Left ventricle myocardium inferior (tissue), 1 donor: ENCODE data around the gene ELMO1. TPM values are rescaled to one million over a fixed set of nuclear protein-coding genes. Genes with fewer than 3 reads are reported as not detected.

Experiments used
- DNase-seq: peaks from one replicate; pipeline ENCODE4 v3.0.0-alpha.2; 2020
- H3K27ac ChIP-seq: fragments of 200-600 bp; replicated peaks from 2 replicates; pipeline ENCODE4 v1.8.0; 2021
- H3K27me3 ChIP-seq: fragments of 200-600 bp; 2 replicates; pipeline ENCODE4 v1.8.0; 2021; ENCODE audit warnings: low read depth
- H3K36me3 ChIP-seq: fragments of 200-600 bp; 2 replicates; pipeline ENCODE4 v1.8.0; 2021
- H3K4me1 ChIP-seq: fragments of 200-600 bp; 2 replicates; pipeline ENCODE4 v1.8.0; 2021
- H3K4me3 ChIP-seq: fragments of 200-600 bp; 2 replicates; pipeline ENCODE4 v1.8.0; 2021; ENCODE audit warnings: mild to moderate bottlenecking, moderate library complexity
- H3K9me3 ChIP-seq: fragments of 200-600 bp; replicated peaks from 2 replicates; pipeline ENCODE4 v1.8.0; 2021
- intact Hi-C: fragments of 100-400 bp; cut with micrococcal nuclease; formaldehyde crosslinking; loops from one replicate; pipeline ENCODE4 v1.11.0; 2022
- total RNA-seq: library from RNA; stranded (reverse); fragmentation: NEBNext Ultra II Directional; extraction: Animal tissue kit (Norgen Biotek cat#: 25700); gene quantifications from one replicate; pipeline ENCODE4 v1.2.1, GENCODE V29; 2021
- TF ChIP-seq, protein P1 (sequence below): fragments of 200-600 bp; IDR thresholded peaks from 2 replicates; pipeline ENCODE4 v1.8.0; 2021; ENCODE audit warnings: antibody characterized with exemption, mild to moderate bottlenecking, borderline replicate concordance
- donor health status: DM: no; HTN: yes; CAD: no; lungs with severe emphysema.

Gene ELMO1
- total RNA-seq, 1 donor from 2014 or later, result 10.0 TPM

- H3K27ac ChIP-seq, result no peak overlapping the region
- H3K27me3 ChIP-seq, result no peaks in the 10 kb centered on the region
- H3K36me3 ChIP-seq, result peaks cover 16% of the 10 kb centered on the region
- peaks cover 14% of the 10 kb centered on the region for H3K4me1 ChIP-seq
- no peak overlapping the region for H3K4me3 ChIP-seq
- H3K9me3 ChIP-seq, result no peaks in the 10 kb centered on the region
- DNase-seq, result no peak
- TF ChIP-seq, protein P1, sequence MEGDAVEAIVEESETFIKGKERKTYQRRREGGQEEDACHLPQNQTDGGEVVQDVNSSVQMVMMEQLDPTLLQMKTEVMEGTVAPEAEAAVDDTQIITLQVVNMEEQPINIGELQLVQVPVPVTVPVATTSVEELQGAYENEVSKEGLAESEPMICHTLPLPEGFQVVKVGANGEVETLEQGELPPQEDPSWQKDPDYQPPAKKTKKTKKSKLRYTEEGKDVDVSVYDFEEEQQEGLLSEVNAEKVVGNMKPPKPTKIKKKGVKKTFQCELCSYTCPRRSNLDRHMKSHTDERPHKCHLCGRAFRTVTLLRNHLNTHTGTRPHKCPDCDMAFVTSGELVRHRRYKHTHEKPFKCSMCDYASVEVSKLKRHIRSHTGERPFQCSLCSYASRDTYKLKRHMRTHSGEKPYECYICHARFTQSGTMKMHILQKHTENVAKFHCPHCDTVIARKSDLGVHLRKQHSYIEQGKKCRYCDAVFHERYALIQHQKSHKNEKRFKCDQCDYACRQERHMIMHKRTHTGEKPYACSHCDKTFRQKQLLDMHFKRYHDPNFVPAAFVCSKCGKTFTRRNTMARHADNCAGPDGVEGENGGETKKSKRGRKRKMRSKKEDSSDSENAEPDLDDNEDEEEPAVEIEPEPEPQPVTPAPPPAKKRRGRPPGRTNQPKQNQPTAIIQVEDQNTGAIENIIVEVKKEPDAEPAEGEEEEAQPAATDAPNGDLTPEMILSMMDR, result no peak
- intact Hi-C loops, result no loop called here
Observed at GRCh38 chr7:37097983-37098382, 350.7 kb downstream of the ELMO1 start.

- Histone ChIP-seq H3K4me3 (no peak overlapping the region), H3K36me3 (peaks cover 16% of the 10 kb centered on the region), H3K9me3 (no peaks in the 10 kb centered on the region), H3K4me1 (peaks cover 14% of the 10 kb centered on the region), H3K27me3 (no peaks in the 10 kb centered on the region), H3K27ac (no peak overlapping the region)
- intact Hi-C loops, result no loop called here
- TF ChIP-seq, protein P1, result no peak
- DNase-seq, result no peak
Observed at GRCh38 chr7:37097276-37097675, 351.4 kb downstream of the ELMO1 start.

GRCh38 chr7:37096341-37096740, 352.3 kb downstream of the ELMO1 start:
- Histone ChIP-seq H3K4me3 (no peak overlapping the region), H3K9me3 (no peaks in the 10 kb centered on the region), H3K36me3 (peaks cover 16% of the 10 kb centered on the region), H3K27ac (no peak overlapping the region), H3K27me3 (no peaks in the 10 kb centered on the region), H3K4me1 (peaks cover 10% of the 10 kb centered on the region)
- intact Hi-C loops, result no loop called here
- DNase-seq, result no peak
- TF ChIP-seq, protein P1, result no peak

- Histone ChIP-seq H3K4me1 (peaks cover under 1% of the 10 kb centered on the region), H3K9me3 (no peaks in the 10 kb centered on the region), H3K36me3 (peaks cover 16% of the 10 kb centered on the region), H3K27me3 (no peaks in the 10 kb centered on the region), H3K27ac (no peak overlapping the region), H3K4me3 (no peak overlapping the region)
- TF ChIP-seq, protein P1, result no peak
- intact Hi-C loops, result no loop called here
- no peak for DNase-seq
Observed at GRCh38 chr7:37095122-37095521, 353.5 kb downstream of the ELMO1 start.

DNA sequence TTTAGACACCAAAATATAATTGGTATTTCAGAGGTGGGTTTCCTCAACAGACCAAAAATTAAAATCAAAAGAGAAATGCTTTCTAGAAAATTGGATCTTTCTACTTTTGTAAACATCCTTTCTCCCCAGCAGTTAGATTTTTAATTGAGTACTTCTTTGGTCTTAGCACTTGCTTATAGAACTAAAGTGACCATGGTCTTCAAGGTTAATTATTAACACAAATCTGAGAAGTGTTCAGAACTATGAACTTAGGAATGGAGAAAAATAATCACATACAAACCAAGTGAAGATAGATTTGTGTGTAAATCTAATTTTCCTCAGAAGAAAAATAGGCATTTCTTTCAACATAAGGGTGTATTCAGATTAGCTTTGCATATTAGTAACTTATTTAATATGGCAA, 355.4 kb downstream of the ELMO1 start:
- no peak for DNase-seq

More for the DNA sequence above, 355.4 kb downstream of the ELMO1 start:
- Histone ChIP-seq H3K9me3 (no peaks in the 10 kb centered on the region), H3K4me1 (peaks cover 5% of the 10 kb centered on the region), H3K36me3 (peaks cover 16% of the 10 kb centered on the region), H3K27ac (no peak overlapping the region), H3K27me3 (no peaks in the 10 kb centered on the region), H3K4me3 (no peak overlapping the region)
- TF ChIP-seq, protein P1, result no peak
- intact Hi-C loops, result no loop called here
